Body of pancreas (tissue), 4 donors: Measurements from ENCODE around the gene DST.

Experiments used
- CTCF ChIP-seq, 7 experiments: fragments of 450-650 bp in 4 of 7; fragments of 200-600 bp in 3 of 7; sonication (generic) in 3 of 7; IDR thresholded peaks; one replicate each; pipeline ENCODE4 v1.5.1; 2016 to 2019; ENCODE audit warnings: antibody characterized with exemption in 7 of 7
- POLR2A ChIP-seq, 3 donors: fragments of 450-650 bp; IDR thresholded peaks; one replicate each; pipeline ENCODE4 v1.6.1; 2016; ENCODE audit warnings: antibody characterized with exemption in 3 of 3, mild to moderate bottlenecking in 2 of 3

- TF ChIP-seq POLR2A (IDR thresholded peaks at IDR 0.05) = no peak
- TF ChIP-seq CTCF (IDR thresholded peaks at IDR 0.05) = no peak
Measured at GRCh38 chr6:56509031-56509430, 133.7 kb downstream of the DST start.
